H1 (cell line): ENCODE data around the gene GNG13.

Experiments
- JUND ChIP-seq: IDR thresholded peaks from 2 replicates; pipeline ENCODE4 v1.6.1; 2011; ENCODE audit warnings: mild to moderate bottlenecking, improper control_type of control experiment, low read length
- POLR2A ChIP-seq, 2 experiments: IDR thresholded peaks; 1 replicate in 1 of 2; 2 replicates in 1 of 2; pipeline ENCODE4 v1.6.1; 2011; ENCODE audit warnings: low read depth in 2 of 2, low read length in 2 of 2, mild to moderate bottlenecking in 2 of 2; ENCODE audit errors: control extremely low read depth in 1 of 2
- POLR2AphosphoS5 ChIP-seq: IDR thresholded peaks from 2 replicates; pipeline ENCODE4 v1.6.1; 2011; ENCODE audit warnings: low read depth, low read length
- SUZ12 ChIP-seq: fragments of 200-600 bp; sonication (generic); IDR thresholded peaks from 2 replicates; pipeline ENCODE4 v1.6.1; 2012; ENCODE audit warnings: mild to moderate bottlenecking, inconsistent platforms, low read length, moderate library complexity, mixed read lengths
- YY1 ChIP-seq: IDR thresholded peaks from 2 replicates; pipeline ENCODE4 v1.6.1; 2011; ENCODE audit warnings: low read depth, mild to moderate bottlenecking, low read length
- TF ChIP-seq, protein P1 (sequence below), 3 experiments: IDR thresholded peaks; 1 replicate in 2 of 3; 2 replicates in 1 of 3; pipeline versions ENCODE4 v1.5.1 to v1.6.1; 2011; ENCODE audit warnings: low read length in 3 of 3, mild to moderate bottlenecking in 3 of 3, inconsistent platforms in 2 of 3, low read depth in 1 of 3, moderate library complexity in 1 of 3; ENCODE audit not compliant: insufficient read depth in 1 of 3; ENCODE audit errors: control extremely low read depth in 1 of 3

GRCh38 chr16:768428-768827 is 32.1 kb downstream of the GNG13 start:
- no peak for TF ChIP-seq JUND
- TF ChIP-seq SUZ12: no peak
- TF ChIP-seq POLR2AphosphoS5: no peak
- TF ChIP-seq, protein P1, sequence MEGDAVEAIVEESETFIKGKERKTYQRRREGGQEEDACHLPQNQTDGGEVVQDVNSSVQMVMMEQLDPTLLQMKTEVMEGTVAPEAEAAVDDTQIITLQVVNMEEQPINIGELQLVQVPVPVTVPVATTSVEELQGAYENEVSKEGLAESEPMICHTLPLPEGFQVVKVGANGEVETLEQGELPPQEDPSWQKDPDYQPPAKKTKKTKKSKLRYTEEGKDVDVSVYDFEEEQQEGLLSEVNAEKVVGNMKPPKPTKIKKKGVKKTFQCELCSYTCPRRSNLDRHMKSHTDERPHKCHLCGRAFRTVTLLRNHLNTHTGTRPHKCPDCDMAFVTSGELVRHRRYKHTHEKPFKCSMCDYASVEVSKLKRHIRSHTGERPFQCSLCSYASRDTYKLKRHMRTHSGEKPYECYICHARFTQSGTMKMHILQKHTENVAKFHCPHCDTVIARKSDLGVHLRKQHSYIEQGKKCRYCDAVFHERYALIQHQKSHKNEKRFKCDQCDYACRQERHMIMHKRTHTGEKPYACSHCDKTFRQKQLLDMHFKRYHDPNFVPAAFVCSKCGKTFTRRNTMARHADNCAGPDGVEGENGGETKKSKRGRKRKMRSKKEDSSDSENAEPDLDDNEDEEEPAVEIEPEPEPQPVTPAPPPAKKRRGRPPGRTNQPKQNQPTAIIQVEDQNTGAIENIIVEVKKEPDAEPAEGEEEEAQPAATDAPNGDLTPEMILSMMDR (IDR thresholded peaks at IDR 0.05; ENCODE audit: control extremely low read depth in 1 of 3, insufficient read depth in 1 of 3, low read depth in 1 of 3, low read length in 3 of 3): no peak
- TF ChIP-seq POLR2A (IDR thresholded peaks at IDR 0.05; ENCODE audit: control extremely low read depth in 1 of 2, low read depth in 2 of 2, low read length in 2 of 2): no peak
- TF ChIP-seq YY1: no peak
